Liver (tissue), 3 donors: ENCODE results near the gene IL17RB.

ENCODE experiments used
- EGR1 ChIP-seq, 2 donors: IDR thresholded peaks; 2 replicates each; pipeline ENCODE4 v1.6.1; 2016 to 2018; ENCODE audit warnings: antibody characterized with exemption in 2 of 2, low read depth in 2 of 2
- FOXA1 ChIP-seq: IDR thresholded peaks from 2 replicates; pipeline ENCODE4 v1.6.1; 2016; ENCODE audit warnings: antibody characterized with exemption
- FOXA2 ChIP-seq: IDR thresholded peaks from 2 replicates; pipeline ENCODE4 v1.6.1; 2016; ENCODE audit warnings: antibody characterized with exemption
- HNF4A ChIP-seq, 2 donors: conservative IDR thresholded peaks; 2 replicates each; pipeline ENCODE4 v1.6.1; 2016; ENCODE audit warnings: antibody characterized with exemption in 2 of 2, mild to moderate bottlenecking in 2 of 2
- NR2F2 ChIP-seq: IDR thresholded peaks from 2 replicates; pipeline ENCODE4 v1.6.1; 2016; ENCODE audit warnings: antibody characterized with exemption
- RAD21 ChIP-seq, 2 donors: IDR thresholded peaks; 2 replicates each; pipeline ENCODE4 v1.6.1; 2016; ENCODE audit warnings: antibody characterized with exemption in 2 of 2, mild to moderate bottlenecking in 2 of 2
- REST ChIP-seq: IDR thresholded peaks from 2 replicates; pipeline ENCODE4 v1.6.1; 2016; ENCODE audit warnings: antibody characterized with exemption, mild to moderate bottlenecking
- SP1 ChIP-seq: IDR thresholded peaks from 2 replicates; pipeline ENCODE4 v1.6.1; 2018; ENCODE audit warnings: antibody characterized with exemption, mild to moderate bottlenecking
- TAF1 ChIP-seq: conservative IDR thresholded peaks from 2 replicates; pipeline ENCODE4 v1.6.1; 2016; ENCODE audit warnings: antibody characterized with exemption, mild to moderate bottlenecking
- YY1 ChIP-seq: IDR thresholded peaks from 2 replicates; pipeline ENCODE4 v1.6.1; 2016; ENCODE audit warnings: antibody characterized with exemption, mild to moderate bottlenecking
- ZBTB33 ChIP-seq: IDR thresholded peaks from 2 replicates; pipeline ENCODE4 v1.6.1; 2016; ENCODE audit warnings: antibody characterized with exemption
- TF ChIP-seq, protein P1 (sequence below): IDR thresholded peaks from 2 replicates; pipeline ENCODE4 v1.6.1; 2016; ENCODE audit warnings: antibody characterized with exemption
- TF ChIP-seq, protein P2 (sequence below): fragments of 150-350 bp; IDR thresholded peaks from 2 replicates; pipeline ENCODE4 v1.5.1; 2017; ENCODE audit warnings: improper control_type of control experiment, low read depth, low read length; ENCODE audit not compliant: missing input control
- TF ChIP-seq, protein P3 (sequence below): IDR thresholded peaks from 2 replicates; pipeline ENCODE4 v1.6.1; 2016; ENCODE audit warnings: antibody characterized with exemption
- donor health status: healthy.
- donor health status: healthy.

GRCh38 chr3:53830944-53831343, 15.4 kb upstream of the IL17RB start:
- TF ChIP-seq, protein P1, sequence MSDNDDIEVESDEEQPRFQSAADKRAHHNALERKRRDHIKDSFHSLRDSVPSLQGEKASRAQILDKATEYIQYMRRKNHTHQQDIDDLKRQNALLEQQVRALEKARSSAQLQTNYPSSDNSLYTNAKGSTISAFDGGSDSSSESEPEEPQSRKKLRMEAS, result no peak
- TF ChIP-seq, protein P2, sequence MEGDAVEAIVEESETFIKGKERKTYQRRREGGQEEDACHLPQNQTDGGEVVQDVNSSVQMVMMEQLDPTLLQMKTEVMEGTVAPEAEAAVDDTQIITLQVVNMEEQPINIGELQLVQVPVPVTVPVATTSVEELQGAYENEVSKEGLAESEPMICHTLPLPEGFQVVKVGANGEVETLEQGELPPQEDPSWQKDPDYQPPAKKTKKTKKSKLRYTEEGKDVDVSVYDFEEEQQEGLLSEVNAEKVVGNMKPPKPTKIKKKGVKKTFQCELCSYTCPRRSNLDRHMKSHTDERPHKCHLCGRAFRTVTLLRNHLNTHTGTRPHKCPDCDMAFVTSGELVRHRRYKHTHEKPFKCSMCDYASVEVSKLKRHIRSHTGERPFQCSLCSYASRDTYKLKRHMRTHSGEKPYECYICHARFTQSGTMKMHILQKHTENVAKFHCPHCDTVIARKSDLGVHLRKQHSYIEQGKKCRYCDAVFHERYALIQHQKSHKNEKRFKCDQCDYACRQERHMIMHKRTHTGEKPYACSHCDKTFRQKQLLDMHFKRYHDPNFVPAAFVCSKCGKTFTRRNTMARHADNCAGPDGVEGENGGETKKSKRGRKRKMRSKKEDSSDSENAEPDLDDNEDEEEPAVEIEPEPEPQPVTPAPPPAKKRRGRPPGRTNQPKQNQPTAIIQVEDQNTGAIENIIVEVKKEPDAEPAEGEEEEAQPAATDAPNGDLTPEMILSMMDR, result no peak
- TF ChIP-seq SP1 (no peak), REST (no peak), TAF1 (no peak), RAD21 (IDR thresholded peaks at IDR 0.05) (no peak), NR2F2 (no peak), HNF4A (conservative IDR thresholded peaks at IDR 0.05) (no peak), YY1 (no peak), FOXA1 (no peak), FOXA2 (no peak), EGR1 (IDR thresholded peaks at IDR 0.05; ENCODE audit: low read depth in 2 of 2) (no peak), ZBTB33 (no peak)
- TF ChIP-seq, protein P3, sequence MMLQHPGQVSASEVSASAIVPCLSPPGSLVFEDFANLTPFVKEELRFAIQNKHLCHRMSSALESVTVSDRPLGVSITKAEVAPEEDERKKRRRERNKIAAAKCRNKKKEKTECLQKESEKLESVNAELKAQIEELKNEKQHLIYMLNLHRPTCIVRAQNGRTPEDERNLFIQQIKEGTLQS, result no peak
